HG02763 (cell line): ENCODE results near the gene HLCS.

Experiments
- ATAC-seq: cut with Tn5 transposase; IDR thresholded peaks from one replicate; pipeline ENCODE4 v1.9.1; 2021; ENCODE audit warnings: mild to moderate bottlenecking, moderate library complexity; ENCODE audit not compliant: unreplicated experiment

Gene HLCS

GRCh38 chr21:36750576-36750959 lies 215.9 kb downstream of the HLCS start:
- ATAC-seq = no peak

GRCh38 chr21:36749935-36750575 lies 216.4 kb downstream of the HLCS start:
- no peak for ATAC-seq

- no peak for ATAC-seq
Measured at GRCh38 chr21:36747815-36748383, 218.6 kb downstream of the HLCS start.

- no peak for ATAC-seq
Measured at GRCh38 chr21:36747041-36747814, 219.2 kb downstream of the HLCS start.

GRCh38 chr21:36745459-36745858 lies 221.0 kb downstream of the HLCS start:
- ATAC-seq = no peak

- no peak for ATAC-seq
Measured at GRCh38 chr21:36744560-36745231, 221.8 kb downstream of the HLCS start.

- ATAC-seq = no peak
Measured at GRCh38 chr21:36744190-36744559, 222.3 kb downstream of the HLCS start.

- ATAC-seq = no peak
Measured at GRCh38 chr21:36743446-36743845, 223.0 kb downstream of the HLCS start.

GRCh38 chr21:36743008-36743407 lies 223.5 kb downstream of the HLCS start:
- no peak for ATAC-seq

GRCh38 chr21:36741506-36741905 lies 225.0 kb downstream of the HLCS start:
- no peak for ATAC-seq

GRCh38 chr21:36738489-36739126 lies 227.9 kb downstream of the HLCS start:
- ATAC-seq = no peak

GRCh38 chr21:36735724-36736320 lies 230.6 kb downstream of the HLCS start:
- ATAC-seq = no peak

- no peak for ATAC-seq
Measured at GRCh38 chr21:36735201-36735515, 231.3 kb downstream of the HLCS start.

- no peak for ATAC-seq
Measured at GRCh38 chr21:36734367-36735200, 231.9 kb downstream of the HLCS start.

- no peak for ATAC-seq
Measured at GRCh38 chr21:36733857-36734256, 232.6 kb downstream of the HLCS start.

GRCh38 chr21:36732761-36733160 lies 233.7 kb downstream of the HLCS start:
- no peak for ATAC-seq

GRCh38 chr21:36732217-36732616 lies 234.3 kb downstream of the HLCS start:
- no peak for ATAC-seq

- no peak for ATAC-seq
Measured at GRCh38 chr21:36730291-36731281, 235.9 kb downstream of the HLCS start.
